Cardiac muscle cell (in vitro differentiated cells and primary cell): Measurements from ENCODE around the gene ARHGDIA. TPM values are rescaled to one million over a fixed set of nuclear protein-coding genes. Genes with fewer than 3 reads are reported as not detected.

Experiments
- DNase-seq, 2 donors: peaks; one replicate each; pipeline versions ENCODE4 v3.0.0 to v3.0.0-alpha.2; 2010 to 2017; ENCODE audit warnings: low read depth in 1 of 2, low spot score in 1 of 2
- H3K27ac ChIP-seq: fragments of 200-600 bp; sonication (generic); 2 replicates; pipeline ENCODE4 v1.5.1; 2016
- H3K27me3 ChIP-seq: fragments of 200-600 bp; sonication (generic); 2 replicates; pipeline ENCODE4 v1.6.0; 2016; ENCODE audit warnings: control low read depth
- H3K36me3 ChIP-seq: fragments of 200-600 bp; sonication (generic); 2 replicates; pipeline ENCODE4 v1.5.1; 2016; ENCODE audit warnings: control low read depth
- H3K4me1 ChIP-seq: fragments of 200-600 bp; sonication (generic); 2 replicates; pipeline ENCODE4 v1.8.1; 2017; ENCODE audit warnings: low read depth, mild to moderate bottlenecking, mixed run types
- H3K4me3 ChIP-seq: fragments of 200-600 bp; sonication (generic); 2 replicates; pipeline ENCODE4 v1.5.1; 2016; ENCODE audit warnings: mild to moderate bottlenecking
- H3K9me3 ChIP-seq: fragments of 200-600 bp; sonication (generic); 2 replicates; pipeline ENCODE4 v1.5.1; 2017; ENCODE audit warnings: low read depth, mild to moderate bottlenecking, control low read depth
- CTCF ChIP-seq: IDR thresholded peaks from 2 replicates; pipeline ENCODE4 v1.5.1; 2012; ENCODE audit warnings: low read depth, mild to moderate bottlenecking, low read length
- polyA plus RNA-seq: library from polyadenylated mRNA; unstranded; fragments of >200 nt; fragmentation: Nextera tagmentation; extraction: Ambion mirVana; gene quantifications from 2 replicates; pipeline ENCODE4 v1.2.1, GENCODE V29; 2016
- total RNA-seq: library from RNA; depleted of rRNA; stranded (reverse); fragments of >200 nt; gene quantifications from 2 replicates; pipeline ENCODE4 v1.2.3, GENCODE V29; 2016

Gene ARHGDIA
- total and polyA plus RNA-seq, 2 experiments from 2014 or later: 101 to 163 TPM

- peaks cover 12% of the 10 kb centered on the region for H3K36me3 ChIP-seq
- no peak for TF ChIP-seq CTCF
Observed at GRCh38 chr17:81903896-81904599, 32.9 kb upstream of the ARHGDIA start.

GRCh38 chr17:81903415-81903831, 32.3 kb upstream of the ARHGDIA start:
- no peak for TF ChIP-seq CTCF
- peaks cover 18% of the 10 kb centered on the region for H3K27me3 ChIP-seq
- H3K4me3 ChIP-seq: no peak overlapping the region
- H3K27ac ChIP-seq: no peak overlapping the region
- no peaks in the 10 kb centered on the region for H3K4me1 ChIP-seq
- H3K9me3 ChIP-seq: no peaks in the 10 kb centered on the region
- peaks cover 15% of the 10 kb centered on the region for H3K36me3 ChIP-seq
- no peak for DNase-seq

More at GRCh38 chr17:81903896-81904599, 32.9 kb upstream of the ARHGDIA start:
- H3K4me1 ChIP-seq: no peaks in the 10 kb centered on the region
- H3K27me3 ChIP-seq: peaks cover 18% of the 10 kb centered on the region
- H3K4me3 ChIP-seq: no peak overlapping the region
- no peak overlapping the region for H3K27ac ChIP-seq
- no peaks in the 10 kb centered on the region for H3K9me3 ChIP-seq
- no peak for DNase-seq

- peaks cover 18% of the 10 kb centered on the region for H3K27me3 ChIP-seq
- H3K4me1 ChIP-seq: no peaks in the 10 kb centered on the region
- no peak overlapping the region for H3K27ac ChIP-seq
- peaks cover 18% of the 10 kb centered on the region for H3K36me3 ChIP-seq
- no peak overlapping the region for H3K4me3 ChIP-seq
- TF ChIP-seq CTCF: no peak
- H3K9me3 ChIP-seq: no peaks in the 10 kb centered on the region
- no peak for DNase-seq
Observed at GRCh38 chr17:81902653-81903414, 31.7 kb upstream of the ARHGDIA start.

GRCh38 chr17:81902023-81902652, 31.0 kb upstream of the ARHGDIA start, which contains the start of gene NPB:
TSS of gene NPB (plus strand) at chr17:81902238. CDS start at chr17:81902278, 40 bp downstream.
- peak; percentile 21 to 72 for DNase-seq
- no peaks in the 10 kb centered on the region for H3K4me1 ChIP-seq
- peak within 1 kb of the TSS; percentile 33 for H3K4me3 ChIP-seq
- H3K27me3 ChIP-seq: peaks cover 18% of the 10 kb centered on the region
- H3K36me3 ChIP-seq: peaks cover 14% of the 10 kb centered on the region
- TF ChIP-seq CTCF: no peak
- no peaks in the 10 kb centered on the region for H3K9me3 ChIP-seq
- H3K27ac ChIP-seq: no peak within 1 kb of the TSS

DNA sequence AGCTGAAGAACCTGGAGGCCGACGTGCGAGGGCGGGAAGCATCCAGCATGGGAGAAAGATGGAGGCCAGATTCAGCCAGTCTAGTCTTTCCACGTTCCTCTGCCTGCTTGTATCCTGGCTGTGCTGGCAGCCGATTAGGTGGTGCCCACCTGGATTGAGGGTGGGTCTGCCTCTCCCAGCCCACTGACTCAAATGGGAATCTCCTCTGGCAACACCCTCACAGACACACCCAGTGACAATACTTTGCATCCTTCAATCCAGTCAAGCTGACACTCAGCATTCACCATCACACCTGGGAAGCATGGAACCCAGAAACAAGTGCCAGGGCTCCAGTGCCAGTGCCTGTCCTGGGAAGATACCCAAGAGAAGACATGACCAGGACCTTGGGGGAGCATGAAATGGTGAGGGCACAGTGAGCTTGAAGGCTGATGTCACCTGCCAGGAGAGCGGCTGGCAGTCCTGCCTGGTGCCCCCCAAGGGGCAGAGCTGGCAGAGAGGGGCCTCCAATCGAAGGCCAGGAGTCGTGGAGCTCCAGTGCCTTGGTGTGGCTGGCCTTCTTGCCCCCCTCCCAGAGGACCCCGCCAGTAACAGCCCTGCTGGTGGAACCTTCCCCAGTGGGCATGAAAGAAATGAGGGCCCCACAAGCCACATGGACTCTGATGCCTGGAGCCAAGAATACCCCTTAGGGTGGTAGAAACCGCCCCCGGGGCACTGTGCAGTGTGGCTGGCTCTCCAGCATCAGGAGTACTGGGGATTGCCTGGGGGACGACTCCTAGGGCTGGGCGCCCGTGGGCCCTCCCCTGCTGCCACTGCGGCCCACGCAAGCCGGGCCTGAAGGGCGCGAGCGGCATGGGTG, 30.3 kb upstream of the ARHGDIA start:
- H3K27ac ChIP-seq: no peak overlapping the region
- no peaks in the 10 kb centered on the region for H3K4me1 ChIP-seq
- no peaks in the 10 kb centered on the region for H3K9me3 ChIP-seq
- peaks cover 18% of the 10 kb centered on the region for H3K27me3 ChIP-seq
- peaks cover 14% of the 10 kb centered on the region for H3K36me3 ChIP-seq
- TF ChIP-seq CTCF: no peak
- H3K4me3 ChIP-seq: peak overlapping the region; percentile 33
- no peak for DNase-seq
